HG02588 (cell line): ENCODE data around the gene PSMD12.
A peak's percentile ranks its signal among the peaks of the same experiment; 100 is the strongest.
"Not testable (repeated sequence)": the region's sequence is repeated elsewhere in the genome, so short reads cannot be mapped to it uniquely, and the experiment has no call there.

Experiments used
- ATAC-seq: cut with Tn5 transposase; IDR thresholded peaks from one replicate; pipeline ENCODE4 v1.9.1; 2021; ENCODE audit warnings: mild to moderate bottlenecking, moderate library complexity; ENCODE audit not compliant: unreplicated experiment

The PSMD12 gene

DNA sequence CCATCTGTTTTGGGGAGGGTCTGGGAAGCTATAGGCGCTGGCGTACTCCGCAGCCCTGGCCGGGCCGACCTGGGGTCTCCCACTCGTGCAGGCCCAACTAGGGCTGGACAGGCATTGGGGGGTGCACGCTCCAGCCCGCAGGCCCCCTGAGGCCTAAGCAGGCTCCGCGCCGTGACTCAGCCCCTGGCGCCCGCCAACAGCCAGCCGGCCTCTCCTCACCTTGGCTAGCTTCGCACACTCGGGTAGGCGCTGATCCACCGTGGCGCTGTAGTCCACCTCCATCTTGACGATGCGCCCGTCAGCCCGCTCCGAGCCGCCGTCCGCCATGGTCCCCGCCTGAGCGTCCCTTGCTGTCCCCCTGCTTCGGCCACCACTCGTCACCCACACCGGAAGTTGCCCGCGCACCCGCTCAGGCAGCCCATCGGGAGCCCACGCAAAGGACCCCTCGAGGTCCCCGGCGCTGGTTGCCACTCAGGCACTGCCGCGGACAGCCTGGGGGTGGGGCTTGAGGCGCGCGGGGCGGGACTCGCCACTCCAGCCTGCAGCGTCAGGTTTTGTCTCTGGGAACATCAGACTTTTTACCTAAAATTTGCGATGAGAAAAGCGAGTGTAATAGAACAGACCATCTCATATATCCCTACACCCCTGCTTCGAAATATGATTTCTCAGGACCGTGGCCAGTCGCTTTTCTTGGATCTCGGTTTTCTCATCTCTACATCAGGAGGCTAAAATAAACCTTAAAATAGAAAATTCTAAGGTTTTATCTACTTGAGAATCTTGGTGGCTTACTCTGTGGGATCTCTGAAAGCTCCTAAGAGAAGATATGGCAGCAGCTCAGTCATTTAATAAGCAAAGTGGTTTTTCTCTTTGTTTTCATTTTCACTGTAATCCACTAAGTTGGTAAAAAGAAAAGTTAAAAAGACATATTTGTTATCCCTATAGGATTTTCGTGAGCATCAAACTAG, at the start of gene PSMD12:
PSMD12 (minus strand) TSS at position 385 of the 965 bp plus-strand sequence; CDS start at position 327, 58 bp downstream.
- peak; percentile 87 for ATAC-seq

DNA sequence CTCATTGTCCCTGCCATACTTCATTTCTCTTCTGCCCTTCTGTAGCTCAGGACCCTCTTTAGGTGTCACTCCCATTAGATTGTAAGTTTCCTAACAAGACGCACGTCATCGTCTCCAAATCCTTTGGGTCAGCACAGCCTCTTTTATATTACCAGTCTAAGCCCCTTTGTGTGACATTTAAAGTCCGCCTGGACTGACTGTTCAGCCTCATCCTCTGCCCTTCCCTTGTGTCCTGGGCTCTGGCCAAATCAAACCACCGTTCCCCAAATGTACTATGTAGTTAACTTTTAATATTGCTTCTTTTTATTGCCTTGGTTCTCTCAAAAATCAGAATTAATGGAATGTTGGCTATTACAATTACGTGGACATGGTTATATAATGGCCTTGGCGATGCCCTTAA, 48.9 kb upstream of the PSMD12 start:
- no peak for ATAC-seq

GRCh38 chr17:67414559-67414958, 48.2 kb upstream of the PSMD12 start:
- ATAC-seq: no peak

DNA sequence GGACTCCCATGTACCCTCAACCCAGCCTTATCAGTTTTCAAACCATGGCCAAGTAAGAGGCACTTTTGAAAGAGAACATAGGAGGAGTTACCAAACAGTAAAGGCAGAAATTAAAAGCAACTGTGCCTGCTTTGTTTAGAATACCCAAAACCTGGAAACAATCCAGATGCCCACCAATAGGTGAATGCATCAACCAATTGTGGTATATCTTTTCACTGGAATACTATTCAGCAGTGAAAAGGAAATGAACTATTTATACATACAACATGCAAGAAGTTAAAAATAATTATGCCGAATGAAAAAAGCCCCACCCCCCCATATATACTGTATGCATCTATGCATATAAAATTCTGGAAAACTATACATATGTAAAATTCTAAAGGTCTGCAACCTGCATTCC, 47.8 kb upstream of the PSMD12 start:
- ATAC-seq: no peak

- ATAC-seq: no peak
Observed at GRCh38 chr17:67413388-67413787, 47.0 kb upstream of the PSMD12 start.

DNA sequence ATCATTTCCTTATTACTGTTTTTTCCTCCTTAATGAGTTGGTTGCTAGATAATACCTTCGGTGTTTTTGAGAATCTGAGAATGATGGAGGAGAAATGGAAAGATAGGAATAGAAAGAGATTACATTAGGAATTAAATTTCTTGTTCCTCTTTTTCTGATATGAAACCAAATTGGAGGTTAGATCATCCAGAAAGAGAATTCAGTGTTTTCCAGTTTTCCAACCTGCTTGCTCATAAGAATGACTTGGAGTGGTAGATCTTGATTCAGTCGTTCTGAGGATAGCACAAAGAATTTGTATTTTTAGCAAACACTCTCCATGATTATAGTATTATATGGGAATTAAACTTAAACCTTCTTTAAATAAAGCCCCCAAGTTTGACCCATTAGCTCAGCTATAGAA, 46.6 kb upstream of the PSMD12 start:
- ATAC-seq: no peak

GRCh38 chr17:67412032-67412431, 45.7 kb upstream of the PSMD12 start:
- no peak for ATAC-seq

- no peak for ATAC-seq
Observed at GRCh38 chr17:67411397-67411796, 45.0 kb upstream of the PSMD12 start.

GRCh38 chr17:67408455-67408830, 42.1 kb upstream of the PSMD12 start:
- not testable (repeated sequence) for ATAC-seq

DNA sequence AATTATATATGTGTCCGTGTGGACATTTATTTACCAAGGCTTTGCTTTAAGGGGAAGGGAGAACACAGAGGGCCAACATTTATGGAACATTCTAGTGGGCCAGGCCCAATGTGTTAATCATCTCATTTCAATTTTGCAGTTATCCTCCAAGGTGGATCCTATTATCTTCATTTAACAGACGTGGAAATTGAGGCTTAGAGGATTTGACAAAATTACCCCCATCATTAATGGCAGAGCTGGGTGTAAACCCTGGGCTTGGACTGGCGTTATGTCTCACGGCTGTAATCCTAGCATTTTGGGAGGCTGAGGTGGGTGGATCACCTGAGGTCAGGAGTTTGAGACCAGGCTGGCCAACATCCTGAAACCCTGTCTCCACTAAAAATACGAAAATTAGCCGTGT, 37.1 kb upstream of the PSMD12 start:
- no peak for ATAC-seq

DNA sequence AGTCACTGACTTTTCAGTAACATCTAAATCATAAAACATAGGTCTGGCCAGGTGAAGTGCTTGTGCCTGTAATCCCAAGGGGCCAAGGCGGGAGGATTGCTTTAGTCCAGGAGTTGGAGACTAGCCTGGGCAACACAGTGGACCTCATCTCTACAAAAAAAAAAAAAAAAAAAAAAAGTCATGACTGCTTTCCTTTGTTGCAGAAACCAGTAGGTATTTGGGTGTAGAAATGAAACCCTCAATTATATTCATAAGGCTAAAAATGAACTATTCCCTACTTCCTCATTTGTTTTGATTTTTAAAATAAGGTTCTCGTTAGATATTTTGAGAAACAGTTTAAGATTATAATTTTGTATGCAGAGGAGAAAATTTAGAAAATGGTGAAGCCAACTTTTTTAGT, 36.7 kb upstream of the PSMD12 start:
- no peak for ATAC-seq

DNA sequence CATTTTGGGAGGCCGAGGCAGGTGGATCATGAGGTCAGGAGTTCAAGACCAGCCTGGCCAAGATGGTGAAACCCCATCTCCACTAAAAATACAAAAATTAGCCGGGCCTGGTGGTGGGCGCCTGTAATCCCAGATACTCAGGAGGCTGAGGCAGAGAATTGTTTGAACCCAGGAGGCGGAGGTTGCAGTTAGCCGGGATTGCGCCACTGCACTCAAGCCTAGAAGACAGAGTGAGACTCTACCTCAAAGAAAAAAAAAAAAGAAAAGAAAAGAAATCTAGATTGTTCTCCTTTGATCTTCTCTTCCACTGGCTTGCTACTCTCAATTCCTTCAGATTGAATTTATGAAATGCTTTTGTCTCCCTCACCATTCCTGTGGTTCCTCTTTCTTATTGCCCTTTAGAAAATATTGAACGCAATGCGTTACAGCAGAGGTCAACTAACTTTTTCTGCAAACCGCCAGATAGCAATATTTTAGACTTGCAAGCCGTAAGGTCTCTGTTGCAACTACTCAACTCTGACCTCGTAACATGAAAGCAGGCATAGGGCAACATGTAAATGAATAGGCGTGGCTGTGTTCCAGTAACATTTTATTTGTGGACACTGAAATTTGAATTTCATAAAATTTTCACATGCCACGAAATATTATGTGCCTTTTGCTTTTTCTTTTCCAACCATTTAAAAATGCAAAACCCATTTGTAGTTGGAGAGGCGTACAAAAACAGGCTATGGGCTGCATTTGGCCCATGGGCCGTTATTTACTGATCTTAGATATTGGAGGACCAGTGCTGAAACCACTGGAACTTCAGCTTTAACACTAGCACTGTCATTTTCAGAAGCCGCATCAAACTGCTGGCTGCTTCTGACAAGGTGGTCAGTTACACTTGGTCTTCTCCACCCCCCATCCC, 35.5 kb upstream of the PSMD12 start:
- ATAC-seq: no peak

- no peak for ATAC-seq
Observed at GRCh38 chr17:67401106-67401505, 34.7 kb upstream of the PSMD12 start.

DNA sequence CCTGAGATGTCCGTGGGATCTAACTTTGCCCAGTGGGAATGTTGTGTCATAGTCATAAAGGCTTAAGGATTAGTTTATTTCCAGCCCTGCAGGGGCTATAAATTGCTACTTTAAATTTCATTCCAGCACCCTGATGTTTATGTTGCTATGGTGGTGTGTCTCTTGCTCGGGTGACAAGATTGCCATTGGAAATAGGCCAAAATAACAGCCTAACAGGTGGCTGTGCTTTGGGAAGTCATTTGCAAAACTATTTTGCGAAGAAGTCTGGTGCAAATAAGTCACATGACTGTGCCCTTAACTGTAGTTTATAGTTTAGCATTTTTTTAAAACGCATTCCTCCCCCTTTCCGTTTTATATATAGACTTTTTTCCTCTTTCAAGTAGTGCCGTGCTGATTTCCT, 33.8 kb upstream of the PSMD12 start:
- ATAC-seq: no peak

DNA sequence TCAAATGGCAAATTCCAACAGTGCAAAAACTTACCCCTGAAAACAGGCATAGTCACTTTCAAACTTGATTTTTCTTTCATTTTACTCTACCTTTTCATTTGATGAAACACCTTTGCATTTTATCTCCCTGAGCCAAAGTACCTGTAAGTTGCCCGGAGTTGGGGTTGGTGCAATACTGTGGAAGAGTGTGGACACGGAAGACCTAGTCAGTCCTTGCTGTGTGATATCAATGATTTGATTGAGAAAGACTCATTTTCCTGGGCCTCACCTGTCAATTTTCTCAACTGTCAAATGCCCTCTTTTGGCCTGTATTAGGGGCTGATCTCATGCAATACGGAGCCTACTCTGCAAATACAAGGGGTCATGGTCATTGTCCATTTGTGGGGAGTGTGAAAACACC, 33.3 kb upstream of the PSMD12 start:
- no peak for ATAC-seq

GRCh38 chr17:67393809-67394397, 27.5 kb upstream of the PSMD12 start:
- ATAC-seq: no peak

DNA sequence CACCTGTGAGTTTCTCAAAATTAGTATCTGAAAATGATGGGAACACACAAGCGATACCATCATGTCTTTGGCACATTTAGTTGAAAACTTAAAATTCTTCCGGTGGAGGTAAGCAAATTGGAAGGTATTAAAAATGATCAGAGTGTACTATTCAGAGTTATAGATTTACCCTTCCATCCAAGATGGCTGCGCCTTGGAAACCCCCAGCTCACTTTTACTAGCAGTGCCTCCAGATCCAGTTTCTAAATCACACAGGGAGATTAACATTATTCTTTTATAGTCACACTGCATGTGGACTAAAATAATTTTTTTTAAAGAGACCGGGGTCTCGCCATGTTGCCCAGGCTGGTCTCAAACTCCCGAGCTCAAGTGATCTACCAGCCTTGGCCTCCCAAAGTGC, 25.7 kb upstream of the PSMD12 start:
- ATAC-seq: no peak

DNA sequence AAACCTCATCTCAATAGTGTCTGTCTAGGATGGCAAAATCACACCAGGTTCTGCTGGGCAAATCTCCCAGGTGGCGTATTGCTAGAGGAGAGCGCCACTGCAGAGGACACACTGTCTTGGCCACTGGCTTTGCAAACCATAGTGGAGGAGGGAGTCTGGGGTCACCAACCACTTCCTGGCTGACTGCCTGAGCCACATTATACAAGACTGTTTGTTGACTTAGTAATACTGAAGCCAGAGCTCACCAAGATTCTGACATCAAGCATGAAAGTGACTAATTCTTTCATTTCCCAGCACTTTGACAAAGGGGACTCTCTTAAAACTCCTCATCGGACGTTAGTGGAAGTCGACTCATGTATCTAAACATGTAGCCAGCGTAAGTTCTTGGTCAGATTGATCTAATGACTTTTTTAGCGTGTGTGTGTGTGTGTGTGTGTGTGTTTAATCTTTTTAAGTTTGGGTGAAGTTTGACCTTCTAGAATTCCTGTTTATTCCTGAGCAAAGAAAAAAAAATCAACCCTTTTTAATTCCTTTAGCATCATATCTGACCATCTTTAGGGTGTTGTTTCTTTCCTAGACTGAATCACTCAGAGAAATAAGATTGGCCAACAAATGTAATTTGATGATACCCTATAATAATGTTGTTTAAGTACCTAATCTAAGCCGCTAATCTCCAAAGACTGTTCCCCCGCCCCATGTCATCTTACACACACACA, 24.4 kb upstream of the PSMD12 start:
- peak; percentile 78 for ATAC-seq

DNA sequence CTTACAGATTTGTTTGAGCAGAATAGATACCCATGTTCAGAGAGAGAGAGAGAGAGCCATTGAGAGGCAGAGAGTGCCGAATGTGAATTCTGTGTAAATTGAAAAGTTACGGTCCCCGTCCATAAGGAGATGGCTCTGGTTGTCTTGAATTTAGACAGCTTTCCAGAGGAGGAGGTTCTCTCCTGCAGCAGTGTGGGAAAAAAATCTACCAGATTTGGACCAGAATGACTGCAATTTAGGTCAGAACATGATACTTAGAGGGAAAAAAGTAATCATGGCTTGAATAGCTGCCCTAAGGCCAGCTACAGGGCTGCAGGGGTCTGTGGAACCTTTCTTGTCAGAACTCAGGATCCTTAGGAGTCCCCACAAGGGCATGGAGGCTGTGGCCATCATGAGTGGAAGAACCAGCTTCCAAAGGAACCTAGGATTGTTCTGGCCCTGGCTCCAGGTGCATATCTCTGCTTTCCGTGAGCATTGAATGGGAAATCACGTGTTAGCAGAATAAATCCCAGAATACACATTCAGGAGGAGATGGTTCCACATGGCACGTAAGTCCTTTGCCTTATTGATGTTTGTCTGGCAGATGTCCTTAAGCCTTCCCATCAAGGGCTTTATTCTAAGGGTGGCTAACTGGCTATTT, 23.7 kb upstream of the PSMD12 start:
- no peak for ATAC-seq

DNA sequence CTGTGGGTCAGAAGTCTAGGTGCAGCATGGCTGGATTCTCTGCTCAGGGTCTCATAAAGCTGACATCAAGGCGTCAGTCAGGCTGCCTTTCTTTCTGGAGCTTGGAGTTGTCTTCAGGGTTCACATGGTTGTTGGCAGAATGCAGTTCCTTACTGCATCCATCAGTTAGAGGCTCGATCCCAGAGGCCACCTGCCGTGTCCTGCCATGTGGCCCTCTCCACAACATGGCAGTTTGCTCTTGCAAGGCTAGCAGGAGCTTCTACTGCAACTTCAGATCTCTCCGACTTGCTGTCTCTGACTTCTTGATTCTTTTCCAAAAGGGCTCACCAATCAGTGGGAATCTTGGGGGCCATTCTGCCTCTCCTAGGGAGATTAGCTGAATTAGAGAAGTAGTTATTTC, 22.6 kb upstream of the PSMD12 start:
- no peak for ATAC-seq
